Esophagus muscularis mucosa (tissue), 4 donors: Measurements from ENCODE around the gene PARD6B.

Experiments used
- EP300 ChIP-seq: sonication (generic); formaldehyde crosslinking; IDR thresholded peaks from one replicate; pipeline ENCODE4 v1.6.1; 2017; ENCODE audit warnings: antibody characterized with exemption
- POLR2A ChIP-seq: fragments of 450-650 bp; IDR thresholded peaks from one replicate; pipeline ENCODE4 v1.6.1; 2017; ENCODE audit warnings: antibody characterized with exemption, moderate library complexity, mild to moderate bottlenecking, low read depth
- POLR2AphosphoS5 ChIP-seq, 2 donors: sonication (generic); formaldehyde crosslinking; IDR thresholded peaks; one replicate each; pipeline ENCODE4 v1.6.1; 2017; ENCODE audit warnings: antibody characterized with exemption in 2 of 2
- TF ChIP-seq, protein P1 (sequence below), 3 experiments: fragments of 200-600 bp in 2 of 3; fragments of 450-650 bp in 1 of 3; sonication (generic) in 2 of 3; IDR thresholded peaks; one replicate each; pipeline ENCODE4 v1.5.1; 2017 to 2019; ENCODE audit warnings: antibody characterized with exemption in 3 of 3, mild to moderate bottlenecking in 2 of 3, moderate library complexity in 1 of 3

DNA sequence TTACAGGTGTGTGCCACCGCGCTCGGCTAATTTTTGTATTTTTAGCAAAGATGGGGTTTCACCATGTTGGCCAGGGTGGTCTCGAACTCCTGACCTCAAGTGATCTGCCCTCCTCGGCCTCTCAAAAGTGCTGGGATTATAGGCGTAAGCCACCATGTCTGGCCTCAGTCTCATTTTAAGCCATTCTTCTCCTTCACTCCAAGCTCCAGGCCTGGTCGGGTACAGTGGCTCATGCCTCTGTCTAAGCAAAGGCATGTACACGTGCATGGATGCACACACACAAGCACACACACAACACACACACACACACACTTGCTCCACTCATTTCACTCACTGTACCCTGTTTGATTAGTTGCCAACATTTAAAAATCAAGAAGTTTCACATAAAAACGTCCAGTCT lies 7.7 kb upstream of the PARD6B start:
- TF ChIP-seq, protein P1, sequence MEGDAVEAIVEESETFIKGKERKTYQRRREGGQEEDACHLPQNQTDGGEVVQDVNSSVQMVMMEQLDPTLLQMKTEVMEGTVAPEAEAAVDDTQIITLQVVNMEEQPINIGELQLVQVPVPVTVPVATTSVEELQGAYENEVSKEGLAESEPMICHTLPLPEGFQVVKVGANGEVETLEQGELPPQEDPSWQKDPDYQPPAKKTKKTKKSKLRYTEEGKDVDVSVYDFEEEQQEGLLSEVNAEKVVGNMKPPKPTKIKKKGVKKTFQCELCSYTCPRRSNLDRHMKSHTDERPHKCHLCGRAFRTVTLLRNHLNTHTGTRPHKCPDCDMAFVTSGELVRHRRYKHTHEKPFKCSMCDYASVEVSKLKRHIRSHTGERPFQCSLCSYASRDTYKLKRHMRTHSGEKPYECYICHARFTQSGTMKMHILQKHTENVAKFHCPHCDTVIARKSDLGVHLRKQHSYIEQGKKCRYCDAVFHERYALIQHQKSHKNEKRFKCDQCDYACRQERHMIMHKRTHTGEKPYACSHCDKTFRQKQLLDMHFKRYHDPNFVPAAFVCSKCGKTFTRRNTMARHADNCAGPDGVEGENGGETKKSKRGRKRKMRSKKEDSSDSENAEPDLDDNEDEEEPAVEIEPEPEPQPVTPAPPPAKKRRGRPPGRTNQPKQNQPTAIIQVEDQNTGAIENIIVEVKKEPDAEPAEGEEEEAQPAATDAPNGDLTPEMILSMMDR (IDR thresholded peaks at IDR 0.05): no peak
- TF ChIP-seq POLR2AphosphoS5 (IDR thresholded peaks at IDR 0.05) (no peak), POLR2A (no peak), EP300 (no peak)
